ENCODE results near the gene ZNF587B. TPM values are rescaled to one million over a fixed set of nuclear protein-coding genes. Genes with fewer than 3 reads are reported as not detected.
"Not testable (repeated sequence)": the region's sequence is repeated elsewhere in the genome, so short reads cannot be mapped to it uniquely, and the experiment has no call there.

The ZNF587B gene
- polyA plus RNA-seq, 2 donors = 3.1 to 5.7 TPM

DNA sequence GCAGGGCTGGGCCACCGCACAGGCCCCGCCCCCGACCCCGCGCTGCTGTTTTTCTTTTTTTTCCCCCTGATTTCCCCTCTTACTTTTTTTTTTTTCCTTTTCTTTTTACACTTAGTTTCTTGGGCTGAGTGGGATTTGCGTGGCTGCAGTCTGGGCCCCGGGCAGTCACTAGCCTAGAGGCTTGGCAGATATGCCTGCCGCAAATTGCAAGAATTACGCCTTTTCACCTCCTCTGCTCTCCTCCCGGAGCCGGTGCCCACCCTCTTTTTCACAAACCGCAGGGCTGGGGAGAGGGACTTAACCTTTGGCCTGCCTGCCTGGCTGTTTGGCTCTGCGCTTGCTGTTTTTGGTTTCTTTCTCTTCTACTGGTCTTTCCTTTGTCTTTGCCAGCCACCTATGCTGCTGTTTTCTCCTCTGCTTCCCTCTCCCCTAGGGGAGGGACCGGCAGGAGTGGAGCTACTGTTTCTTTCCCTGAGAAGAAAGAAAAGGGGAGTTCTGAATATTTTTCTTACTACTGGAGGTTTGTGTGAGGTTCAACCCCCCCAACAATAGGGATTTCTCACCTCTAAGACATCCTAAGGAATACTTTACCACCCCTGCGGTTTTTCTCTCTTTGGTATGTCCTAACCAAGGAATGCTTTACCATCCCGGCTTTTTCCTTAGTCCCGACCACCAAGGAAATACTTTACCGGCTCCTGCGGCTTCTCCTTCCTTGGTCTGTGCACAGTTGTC lies 26.3 kb upstream of the ZNF587B start:
- Histone ChIP-seq H3K27ac (ENCODE audit: low read depth in 2 of 2, low read length in 1 of 2) (peak overlapping the region; percentile 88 to 90), H3K36me3 (ENCODE audit: control insufficient read depth in 2 of 2, insufficient read depth in 2 of 2, low read length in 1 of 2) (peaks cover 5 to 6% of the 10 kb centered on the region in 2 donors), H3K4me3 (ENCODE audit: low read depth in 1 of 2, low read length in 2 of 2) (peak overlapping the region; percentile 60 to 80), H3K9me3 (ENCODE audit: control insufficient read depth in 2 of 2, insufficient read depth in 1 of 2, low read depth in 1 of 2, low read length in 1 of 2) (peaks cover 0 to under 1% of the 10 kb centered on the region in 2 donors), H3K4me1 (ENCODE audit: control insufficient read depth in 2 of 2, insufficient read depth in 2 of 2, low read length in 1 of 2) (no peaks in the 10 kb centered on the region), H3K27me3 (ENCODE audit: control insufficient read depth in 1 of 2, insufficient read depth in 2 of 2, low read length in 2 of 2) (no peaks in the 10 kb centered on the region)
- WGBS, 2 donors = 10 to 14% methylated on average over 19 of the region's 19 CpGs

DNA sequence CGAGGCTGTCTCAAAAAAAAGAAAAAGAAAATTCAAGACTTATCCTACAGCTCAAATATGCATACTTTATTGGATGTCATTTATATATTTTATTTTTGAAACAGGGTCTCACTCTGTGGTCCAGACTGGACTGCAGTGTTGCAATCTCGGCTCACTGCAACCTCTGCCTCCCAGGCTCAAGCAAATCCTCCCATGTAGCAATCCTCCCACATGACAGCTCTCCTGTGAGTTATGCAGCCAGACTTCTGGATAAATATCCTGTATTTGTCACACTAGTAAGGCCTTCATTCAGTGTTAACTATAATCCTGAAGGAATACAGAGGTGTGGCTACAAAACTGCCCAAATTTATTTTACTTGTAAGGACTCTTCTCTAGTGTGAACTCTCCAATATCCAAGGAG lies 22.6 kb upstream of the ZNF587B start:
- no peaks in the 10 kb centered on the region for H3K27me3 ChIP-seq (ENCODE audit: control insufficient read depth in 1 of 2, insufficient read depth in 2 of 2, low read length in 2 of 2)
- no peaks in the 10 kb centered on the region for H3K4me1 ChIP-seq (ENCODE audit: control insufficient read depth in 2 of 2, insufficient read depth in 2 of 2, low read length in 1 of 2)
- no peaks in the 10 kb centered on the region for H3K9me3 ChIP-seq (ENCODE audit: control insufficient read depth in 2 of 2, insufficient read depth in 1 of 2, low read depth in 1 of 2, low read length in 1 of 2)
- no peak overlapping the region for H3K4me3 ChIP-seq (ENCODE audit: low read depth in 1 of 2, low read length in 2 of 2)
- H3K27ac ChIP-seq (ENCODE audit: low read depth in 2 of 2, low read length in 1 of 2) = no peak overlapping the region
- peaks cover 8% of the 10 kb centered on the region in 2 donors for H3K36me3 ChIP-seq (ENCODE audit: control insufficient read depth in 2 of 2, insufficient read depth in 2 of 2, low read length in 1 of 2)
- WGBS, 2 donors = 88 to 91% methylated on average over 2 of the region's 2 CpGs

DNA sequence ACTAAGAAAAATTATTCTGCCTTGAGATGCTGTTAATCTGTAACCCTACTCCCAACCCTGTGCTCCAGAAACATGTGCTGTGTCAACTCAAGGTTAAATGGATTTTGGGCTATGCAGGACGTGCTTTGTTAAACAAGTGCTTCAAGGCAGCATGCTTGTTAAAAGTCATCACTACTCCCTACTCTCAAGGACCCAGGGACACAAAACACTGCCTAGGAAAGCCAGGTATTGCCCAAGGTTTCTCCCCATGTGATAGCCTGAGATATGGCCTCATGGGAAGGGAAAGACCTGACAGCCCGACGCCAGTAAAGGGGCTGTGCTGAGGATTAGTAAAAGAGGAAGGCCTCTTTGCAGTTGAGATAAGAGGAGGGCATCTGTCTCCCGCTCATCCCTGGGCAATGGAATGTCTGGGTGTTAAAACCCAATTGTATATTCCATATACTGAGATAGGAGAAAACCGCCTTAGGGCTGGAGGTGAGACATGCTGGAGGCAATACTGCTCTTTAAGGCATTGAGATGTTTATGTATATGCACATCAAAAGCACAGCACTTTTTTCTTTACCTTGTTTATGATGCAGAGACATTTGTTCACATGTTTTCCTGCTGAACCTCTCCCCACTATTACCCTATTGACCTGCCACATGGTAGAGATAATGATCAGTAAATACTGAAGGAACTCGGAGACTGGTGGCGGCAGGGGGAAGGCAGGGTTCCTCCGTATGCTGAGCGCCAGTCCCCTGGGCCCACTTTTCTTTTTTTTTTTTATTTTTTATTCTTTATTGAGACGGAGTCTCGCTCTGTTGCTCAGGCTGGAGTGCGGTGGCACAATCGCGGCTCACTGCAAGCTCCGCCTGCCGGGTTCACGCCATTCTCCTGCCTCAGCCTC lies 19.4 kb upstream of the ZNF587B start:
- not testable (repeated sequence) for H3K27me3 ChIP-seq (ENCODE audit: control insufficient read depth in 1 of 2, insufficient read depth in 2 of 2, low read length in 2 of 2); H3K9me3 ChIP-seq (ENCODE audit: control insufficient read depth in 2 of 2, insufficient read depth in 1 of 2, low read depth in 1 of 2, low read length in 1 of 2); H3K4me1 ChIP-seq (ENCODE audit: control insufficient read depth in 2 of 2, insufficient read depth in 2 of 2, low read length in 1 of 2); H3K36me3 ChIP-seq (ENCODE audit: control insufficient read depth in 2 of 2, insufficient read depth in 2 of 2, low read length in 1 of 2); H3K27ac ChIP-seq (ENCODE audit: low read depth in 2 of 2, low read length in 1 of 2); H3K4me3 ChIP-seq (ENCODE audit: low read depth in 1 of 2, low read length in 2 of 2)
- WGBS, 2 donors = 78 to 87% methylated on average over 17 of the region's 17 CpGs

DNA sequence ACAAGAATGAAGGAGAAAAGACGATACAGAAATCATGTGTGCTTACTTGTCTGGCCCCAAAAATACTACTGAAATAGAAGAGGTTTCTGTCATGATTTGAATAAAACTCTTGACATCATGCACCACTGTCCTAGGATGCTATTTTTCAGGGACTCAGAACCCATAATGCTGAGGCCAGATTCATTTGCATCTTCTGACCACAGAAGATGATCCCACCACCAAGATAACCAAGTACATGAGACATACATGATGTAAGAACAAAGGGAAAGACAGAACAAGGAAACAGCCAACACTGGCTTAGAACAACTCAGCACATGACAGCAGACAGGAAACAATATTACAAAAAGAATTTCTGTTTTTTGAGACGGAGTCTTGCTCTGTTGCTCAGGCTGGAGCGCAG lies 17.9 kb upstream of the ZNF587B start:
- Histone ChIP-seq H3K27ac (ENCODE audit: low read depth in 2 of 2, low read length in 1 of 2) (no peak overlapping the region), H3K9me3 (ENCODE audit: control insufficient read depth in 2 of 2, insufficient read depth in 1 of 2, low read depth in 1 of 2, low read length in 1 of 2) (no peaks in the 10 kb centered on the region), H3K4me1 (ENCODE audit: control insufficient read depth in 2 of 2, insufficient read depth in 2 of 2, low read length in 1 of 2) (peaks cover 2 to 7% of the 10 kb centered on the region in 2 donors), H3K4me3 (ENCODE audit: low read depth in 1 of 2, low read length in 2 of 2) (no peak overlapping the region), H3K36me3 (ENCODE audit: control insufficient read depth in 2 of 2, insufficient read depth in 2 of 2, low read length in 1 of 2) (peaks cover 8% of the 10 kb centered on the region in 2 donors), H3K27me3 (ENCODE audit: control insufficient read depth in 1 of 2, insufficient read depth in 2 of 2, low read length in 2 of 2) (no peaks in the 10 kb centered on the region)
- WGBS, 2 donors = 71 to 83% methylated on average over 3 of the region's 3 CpGs

- not testable (repeated sequence) for H3K27me3 ChIP-seq (ENCODE audit: control insufficient read depth in 1 of 2, insufficient read depth in 2 of 2, low read length in 2 of 2); H3K4me1 ChIP-seq (ENCODE audit: control insufficient read depth in 2 of 2, insufficient read depth in 2 of 2, low read length in 1 of 2); H3K27ac ChIP-seq (ENCODE audit: low read depth in 2 of 2, low read length in 1 of 2); H3K36me3 ChIP-seq (ENCODE audit: control insufficient read depth in 2 of 2, insufficient read depth in 2 of 2, low read length in 1 of 2); H3K9me3 ChIP-seq (ENCODE audit: control insufficient read depth in 2 of 2, insufficient read depth in 1 of 2, low read depth in 1 of 2, low read length in 1 of 2)
- 85 to 88% methylated on average over 10 to 13 of the region's 13 CpGs for WGBS, 2 donors
- peak overlapping the region; percentile 91 for H3K4me3 ChIP-seq (ENCODE audit: low read depth in 1 of 2, low read length in 2 of 2)
Observed at GRCh38 chr19:57812975-57813820, 16.9 kb upstream of the ZNF587B start.

DNA sequence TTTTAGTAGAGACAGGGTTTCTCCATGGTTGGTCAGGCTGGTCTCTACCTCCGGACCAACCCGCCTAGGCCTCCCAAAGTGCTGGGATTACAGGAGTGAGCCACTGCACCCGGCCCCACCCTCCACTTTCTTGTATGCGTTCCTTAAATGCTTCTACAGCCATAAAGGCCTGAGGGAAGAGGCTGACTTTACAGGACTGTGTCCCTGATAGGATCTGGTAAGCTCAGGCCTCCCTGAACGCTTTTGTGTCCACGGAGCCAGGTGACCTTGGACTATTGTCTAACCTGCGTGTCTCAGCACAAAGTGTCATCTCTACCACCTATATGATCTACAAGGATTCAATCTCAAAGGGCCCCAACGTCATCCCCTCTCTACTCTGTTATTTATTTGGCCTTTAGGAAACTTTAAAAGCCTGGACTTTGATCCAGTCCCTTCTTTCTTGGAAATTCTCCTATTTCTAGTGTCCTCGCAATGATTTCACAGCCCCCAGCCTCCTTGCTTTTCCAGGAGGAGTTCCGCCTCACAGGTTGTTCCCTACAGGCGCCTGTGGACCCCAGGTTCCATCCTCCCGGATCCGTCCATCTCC lies 16.1 kb upstream of the ZNF587B start:
- no peaks in the 10 kb centered on the region for H3K27me3 ChIP-seq (ENCODE audit: control insufficient read depth in 1 of 2, insufficient read depth in 2 of 2, low read length in 2 of 2)
- WGBS, 2 donors = 18 to 23% methylated on average over 13 of the region's 13 CpGs
- peaks cover 2 to 4% of the 10 kb centered on the region in 2 donors for H3K36me3 ChIP-seq (ENCODE audit: control insufficient read depth in 2 of 2, insufficient read depth in 2 of 2, low read length in 1 of 2)
- peak overlapping the region; percentile 84 to 96 for H3K27ac ChIP-seq (ENCODE audit: low read depth in 2 of 2, low read length in 1 of 2)
- peaks cover 2 to 7% of the 10 kb centered on the region in 2 donors for H3K4me1 ChIP-seq (ENCODE audit: control insufficient read depth in 2 of 2, insufficient read depth in 2 of 2, low read length in 1 of 2)
- H3K4me3 ChIP-seq (ENCODE audit: low read depth in 1 of 2, low read length in 2 of 2) = peak overlapping the region; percentile 91
- no peaks in the 10 kb centered on the region for H3K9me3 ChIP-seq (ENCODE audit: control insufficient read depth in 2 of 2, insufficient read depth in 1 of 2, low read depth in 1 of 2, low read length in 1 of 2)

GRCh38 chr19:57814505-57815246 lies 15.4 kb upstream of the ZNF587B start, which contains the start of gene ZNF552:
TSS of gene ZNF552 (minus strand) at chr19:57814913. CDS start at chr19:57814743, 170 bp downstream.
- Histone ChIP-seq H3K36me3 (ENCODE audit: control insufficient read depth in 2 of 2, insufficient read depth in 2 of 2, low read length in 1 of 2) (peaks cover 2 to 4% of the 10 kb centered on the region in 2 donors), H3K27me3 (ENCODE audit: control insufficient read depth in 1 of 2, insufficient read depth in 2 of 2, low read length in 2 of 2) (no peaks in the 10 kb centered on the region), H3K27ac (ENCODE audit: low read depth in 2 of 2, low read length in 1 of 2) (peak within 1 kb of the TSS; percentile 84 to 96), H3K9me3 (ENCODE audit: control insufficient read depth in 2 of 2, insufficient read depth in 1 of 2, low read depth in 1 of 2, low read length in 1 of 2) (no peaks in the 10 kb centered on the region), H3K4me1 (ENCODE audit: control insufficient read depth in 2 of 2, insufficient read depth in 2 of 2, low read length in 1 of 2) (peaks cover 2 to 7% of the 10 kb centered on the region in 2 donors), H3K4me3 (ENCODE audit: low read depth in 1 of 2, low read length in 2 of 2) (peak within 1 kb of the TSS; percentile 91)
- WGBS, 2 donors = 1% methylated on average over 50 of the region's 50 CpGs

DNA sequence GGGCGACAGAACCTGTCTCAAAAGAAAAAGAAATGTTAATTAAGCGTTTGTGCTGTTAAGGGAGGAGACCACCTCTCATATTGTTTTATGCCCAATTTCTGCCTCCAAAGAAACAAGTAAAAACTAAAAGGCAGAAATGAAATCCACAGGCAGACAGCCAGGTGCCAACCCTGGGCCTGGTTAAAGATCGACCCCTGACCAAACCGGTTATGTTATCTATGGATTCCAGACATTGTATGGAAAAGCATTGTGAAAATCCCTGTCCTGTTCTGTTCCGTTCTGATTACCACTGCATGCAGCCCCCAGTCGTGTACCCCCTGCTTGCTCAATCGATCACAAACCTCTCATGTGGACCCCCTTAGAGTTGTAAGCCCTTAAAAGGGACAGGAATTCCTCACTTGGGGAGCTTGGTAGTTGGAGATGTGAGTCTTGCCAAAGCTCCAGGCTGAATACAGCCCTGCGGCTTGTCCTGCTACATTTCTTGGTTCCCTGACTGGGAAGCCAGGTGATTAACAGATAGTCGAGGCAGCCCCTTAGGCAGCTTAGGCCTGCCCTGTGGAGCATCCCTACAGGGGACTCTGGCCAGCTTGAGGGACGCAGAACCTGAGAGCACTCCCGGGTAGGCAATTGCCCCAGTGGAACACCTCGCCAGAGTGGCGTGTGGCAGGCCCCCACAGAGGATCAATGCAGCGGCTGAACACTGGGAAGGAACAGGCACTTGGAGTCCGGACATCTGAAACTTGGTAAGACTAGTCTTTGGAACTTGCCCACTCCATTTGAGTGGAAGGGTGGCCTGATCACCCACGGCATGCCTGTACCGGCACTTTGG lies 14.6 kb upstream of the ZNF587B start:
- Histone ChIP-seq H3K27ac (ENCODE audit: low read depth in 2 of 2, low read length in 1 of 2) (peak overlapping the region; percentile 8 to 59), H3K36me3 (ENCODE audit: control insufficient read depth in 2 of 2, insufficient read depth in 2 of 2, low read length in 1 of 2) (peaks cover 2% of the 10 kb centered on the region in 2 donors), H3K27me3 (ENCODE audit: control insufficient read depth in 1 of 2, insufficient read depth in 2 of 2, low read length in 2 of 2) (no peaks in the 10 kb centered on the region), H3K9me3 (ENCODE audit: control insufficient read depth in 2 of 2, insufficient read depth in 1 of 2, low read depth in 1 of 2, low read length in 1 of 2) (no peaks in the 10 kb centered on the region), H3K4me3 (ENCODE audit: low read depth in 1 of 2, low read length in 2 of 2) (peak overlapping the region in 1 of 2 donors; percentile 91), H3K4me1 (ENCODE audit: control insufficient read depth in 2 of 2, insufficient read depth in 2 of 2, low read length in 1 of 2) (peaks cover 2 to 7% of the 10 kb centered on the region in 2 donors)
- WGBS, 2 donors = 73 to 84% methylated on average over 17 of the region's 17 CpGs
